Measurements from ENCODE around the gene EDC3.
"Not testable (repeated sequence)": the region's sequence is repeated elsewhere in the genome, so short reads cannot be mapped to it uniquely, and the experiment has no call there.

The EDC3 gene

DNA sequence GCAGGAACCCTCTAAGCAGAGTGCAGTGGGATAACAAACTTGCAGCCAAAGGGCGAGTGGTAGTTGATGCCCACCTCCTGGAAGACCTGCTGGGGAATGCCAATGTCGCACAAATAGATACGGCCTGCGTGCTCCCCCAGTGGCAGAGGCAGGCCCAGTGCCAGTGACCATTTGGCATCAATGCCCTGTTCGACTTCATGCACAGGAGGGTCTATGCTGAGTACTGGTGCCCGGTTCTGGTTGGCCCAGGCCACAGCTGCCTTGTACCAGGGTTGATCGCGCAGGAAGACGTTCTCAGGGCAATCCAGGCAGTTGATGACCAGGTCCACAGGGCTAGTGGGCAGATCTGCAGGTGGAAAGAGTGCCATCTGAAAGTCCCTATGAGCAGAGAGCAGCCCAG lies 63.2 kb downstream of the EDC3 start:
- in situ Hi-C loops (cut with HindIII; ENCODE audit: low sequenced_read_pairs), result loop anchor here (5.0 to 10.0 kb wide), 3 partner anchors 75 to 258 kb away; no protein-coding TSS in a partner anchor
- TF ChIP-seq, protein P1, sequence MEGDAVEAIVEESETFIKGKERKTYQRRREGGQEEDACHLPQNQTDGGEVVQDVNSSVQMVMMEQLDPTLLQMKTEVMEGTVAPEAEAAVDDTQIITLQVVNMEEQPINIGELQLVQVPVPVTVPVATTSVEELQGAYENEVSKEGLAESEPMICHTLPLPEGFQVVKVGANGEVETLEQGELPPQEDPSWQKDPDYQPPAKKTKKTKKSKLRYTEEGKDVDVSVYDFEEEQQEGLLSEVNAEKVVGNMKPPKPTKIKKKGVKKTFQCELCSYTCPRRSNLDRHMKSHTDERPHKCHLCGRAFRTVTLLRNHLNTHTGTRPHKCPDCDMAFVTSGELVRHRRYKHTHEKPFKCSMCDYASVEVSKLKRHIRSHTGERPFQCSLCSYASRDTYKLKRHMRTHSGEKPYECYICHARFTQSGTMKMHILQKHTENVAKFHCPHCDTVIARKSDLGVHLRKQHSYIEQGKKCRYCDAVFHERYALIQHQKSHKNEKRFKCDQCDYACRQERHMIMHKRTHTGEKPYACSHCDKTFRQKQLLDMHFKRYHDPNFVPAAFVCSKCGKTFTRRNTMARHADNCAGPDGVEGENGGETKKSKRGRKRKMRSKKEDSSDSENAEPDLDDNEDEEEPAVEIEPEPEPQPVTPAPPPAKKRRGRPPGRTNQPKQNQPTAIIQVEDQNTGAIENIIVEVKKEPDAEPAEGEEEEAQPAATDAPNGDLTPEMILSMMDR (IDR thresholded peaks at IDR 0.05; ENCODE audit: low read depth, low read length, missing control alignments), result no peak
- DNase-seq (ENCODE audit: low read depth), result no peak
- H3K4me3 ChIP-seq (ENCODE audit: low read depth, low read length), result no peak overlapping the region

- no peak overlapping the region for H3K4me3 ChIP-seq (ENCODE audit: low read depth, low read length)
Measured at GRCh38 chr15:74631935-74632560, 63.8 kb downstream of the EDC3 start.

DNA sequence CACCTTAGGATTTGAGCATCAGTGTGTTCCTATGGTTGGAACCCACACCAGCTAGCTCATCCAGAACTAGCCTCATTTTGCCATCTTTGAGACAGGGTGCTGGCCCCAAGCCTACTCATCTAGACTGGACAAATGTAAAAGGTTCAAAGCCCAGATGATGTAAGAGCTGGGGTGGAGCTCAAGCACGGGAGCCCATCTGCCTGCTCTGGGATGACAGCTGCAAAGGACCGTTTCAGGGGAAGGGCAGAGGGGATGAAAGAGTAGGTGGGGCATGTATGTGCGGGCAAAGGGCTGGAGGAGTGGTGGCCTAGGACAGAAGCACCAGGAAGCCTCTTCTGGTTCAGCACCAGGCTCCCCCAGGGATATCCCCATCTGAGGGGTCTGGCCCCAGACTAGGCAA lies 64.4 kb downstream of the EDC3 start:
- no peak for DNase-seq (ENCODE audit: low read depth)
- TF ChIP-seq, protein P1 (IDR thresholded peaks at IDR 0.05; ENCODE audit: low read depth, low read length, missing control alignments), result no peak
- in situ Hi-C loops (cut with HindIII; ENCODE audit: low sequenced_read_pairs), result loop anchor here (5.0 to 10.0 kb wide), 3 partner anchors 76 to 257 kb away; no protein-coding TSS in a partner anchor
- no peak overlapping the region for H3K4me3 ChIP-seq (ENCODE audit: low read depth, low read length)

More at GRCh38 chr15:74631935-74632560, 63.8 kb downstream of the EDC3 start:
- no peak for DNase-seq (ENCODE audit: low read depth)
- in situ Hi-C loops (cut with HindIII; ENCODE audit: low sequenced_read_pairs), result loop anchor here (5.0 to 10.0 kb wide), 3 partner anchors 75 to 257 kb away; no protein-coding TSS in a partner anchor
- TF ChIP-seq, protein P1 (IDR thresholded peaks at IDR 0.05; ENCODE audit: low read depth, low read length, missing control alignments), result peak; percentile 97

DNA sequence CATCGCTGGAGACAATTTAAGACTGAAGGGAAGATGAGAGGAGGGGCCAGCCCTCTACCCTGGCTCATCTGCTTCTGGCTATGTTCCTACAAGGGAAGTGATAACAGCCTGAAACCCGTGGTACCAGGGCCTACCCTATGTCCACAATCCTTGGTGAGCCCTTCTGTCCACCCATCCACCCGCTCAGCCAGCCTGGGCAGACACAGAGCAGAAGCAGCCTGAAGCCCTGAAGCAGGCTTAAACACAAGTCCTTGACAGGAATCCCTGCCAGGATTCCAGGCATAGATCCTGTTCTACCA lies 64.8 kb downstream of the EDC3 start:
- H3K4me3 ChIP-seq (ENCODE audit: low read depth, low read length), result no peak overlapping the region
- in situ Hi-C loops (cut with HindIII; ENCODE audit: low sequenced_read_pairs), result loop anchor here (5.0 to 10.0 kb wide), 3 partner anchors 76 to 256 kb away; no protein-coding TSS in a partner anchor
- no peak for DNase-seq (ENCODE audit: low read depth)
- TF ChIP-seq, protein P1 (IDR thresholded peaks at IDR 0.05; ENCODE audit: low read depth, low read length, missing control alignments), result no peak

- in situ Hi-C loops (cut with HindIII; ENCODE audit: low sequenced_read_pairs), result loop anchor here (5.0 to 10.0 kb wide), 3 partner anchors 77 to 256 kb away; no protein-coding TSS in a partner anchor
- TF ChIP-seq, protein P1 (IDR thresholded peaks at IDR 0.05; ENCODE audit: low read depth, low read length, missing control alignments), result peak; percentile 21
- no peak for DNase-seq (ENCODE audit: low read depth)
- no peak overlapping the region for H3K4me3 ChIP-seq (ENCODE audit: low read depth, low read length)
Measured at GRCh38 chr15:74630284-74631086, 65.3 kb downstream of the EDC3 start.

GRCh38 chr15:74629696-74630095 lies 66.1 kb downstream of the EDC3 start:
- in situ Hi-C loops (cut with HindIII; ENCODE audit: low sequenced_read_pairs), result loop anchor here (5.0 to 10.0 kb wide), 3 partner anchors 78 to 255 kb away; no protein-coding TSS in a partner anchor

GRCh38 chr15:74628949-74629348 lies 66.9 kb downstream of the EDC3 start:
- DNase-seq (ENCODE audit: low read depth), result no peak
- H3K4me3 ChIP-seq (ENCODE audit: low read depth, low read length), result no peak overlapping the region
- in situ Hi-C loops (cut with HindIII; ENCODE audit: low sequenced_read_pairs), result no loop called here
- TF ChIP-seq, protein P1 (IDR thresholded peaks at IDR 0.05; ENCODE audit: low read depth, low read length, missing control alignments), result no peak

More at GRCh38 chr15:74629696-74630095, 66.1 kb downstream of the EDC3 start:
- not testable (repeated sequence) for DNase-seq (ENCODE audit: low read depth); H3K4me3 ChIP-seq (ENCODE audit: low read depth, low read length)

Data from astrocyte of the cerebellum (primary cell).